Raji (cell line): ENCODE data around the gene RARG.

Experiments used
- POLR2A ChIP-seq: IDR thresholded peaks from 2 replicates; pipeline ENCODE4 v1.6.1; 2011; ENCODE audit warnings: low read depth, low read length, control low read depth; ENCODE audit not compliant: insufficient read depth

Gene RARG

GRCh38 chr12:53210843-53211242 is 21.2 kb downstream of the RARG start:
- no peak for TF ChIP-seq POLR2A

- TF ChIP-seq POLR2A = peak; percentile 57
These were observed 23.0 kb downstream of the RARG start for GRCh38 chr12:53208877-53209463.

- TF ChIP-seq POLR2A = no peak
These were observed 23.6 kb downstream of the RARG start for GRCh38 chr12:53208435-53208834.

DNA sequence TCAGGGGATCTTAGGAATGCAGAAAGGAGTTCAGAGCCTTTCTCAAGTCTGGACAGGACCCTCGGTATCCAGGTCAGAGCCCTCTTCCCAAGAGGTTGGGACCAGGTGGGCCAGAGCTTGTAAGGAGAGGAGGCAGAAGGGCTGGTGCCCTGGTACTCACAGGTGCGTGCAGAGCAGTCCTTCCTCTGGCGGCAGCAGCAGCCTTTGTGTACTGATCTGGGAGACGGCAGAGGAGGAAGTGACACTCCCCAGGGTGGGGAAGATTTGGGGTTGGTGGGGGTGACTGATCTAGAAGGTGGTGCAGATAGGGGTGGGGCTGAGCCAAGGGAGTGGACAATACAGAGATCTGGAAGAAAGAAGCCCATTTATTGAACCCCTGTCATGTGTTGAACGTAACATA is 25.0 kb downstream of the RARG start, which contains the start of gene ITGB7:
Gene ITGB7, minus strand, starts transcription at position 210 of the 400 bp plus-strand sequence. CDS start 6,808 bp downstream, outside the sequence.
- peak; percentile 98 for TF ChIP-seq POLR2A

- TF ChIP-seq POLR2A = peak; percentile 78
These were observed 26.1 kb downstream of the RARG start for GRCh38 chr12:53205747-53206419.

DNA sequence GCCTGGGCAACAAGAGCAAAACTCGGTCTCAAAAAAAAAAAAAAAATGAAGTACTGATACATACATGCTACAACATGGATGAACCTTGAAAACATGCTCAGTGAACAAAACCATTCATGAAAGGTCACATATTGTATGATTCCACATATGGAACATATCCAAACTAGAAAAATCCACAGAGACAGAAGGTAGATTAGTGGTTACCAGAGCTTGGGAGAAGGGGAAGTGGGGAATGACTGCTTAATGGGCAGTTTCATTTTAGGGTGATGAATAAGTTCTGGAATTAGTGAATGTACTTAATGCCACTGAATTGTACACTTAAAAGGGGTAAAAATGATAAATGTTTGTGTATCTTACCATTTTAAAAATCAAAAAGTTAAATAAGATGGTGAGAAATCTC is 27.7 kb downstream of the RARG start:
- no peak for TF ChIP-seq POLR2A

GRCh38 chr12:53201639-53202038 is 30.4 kb downstream of the RARG start:
- no peak for TF ChIP-seq POLR2A

- no peak for TF ChIP-seq POLR2A
These were observed 30.9 kb downstream of the RARG start for GRCh38 chr12:53201177-53201541.

DNA sequence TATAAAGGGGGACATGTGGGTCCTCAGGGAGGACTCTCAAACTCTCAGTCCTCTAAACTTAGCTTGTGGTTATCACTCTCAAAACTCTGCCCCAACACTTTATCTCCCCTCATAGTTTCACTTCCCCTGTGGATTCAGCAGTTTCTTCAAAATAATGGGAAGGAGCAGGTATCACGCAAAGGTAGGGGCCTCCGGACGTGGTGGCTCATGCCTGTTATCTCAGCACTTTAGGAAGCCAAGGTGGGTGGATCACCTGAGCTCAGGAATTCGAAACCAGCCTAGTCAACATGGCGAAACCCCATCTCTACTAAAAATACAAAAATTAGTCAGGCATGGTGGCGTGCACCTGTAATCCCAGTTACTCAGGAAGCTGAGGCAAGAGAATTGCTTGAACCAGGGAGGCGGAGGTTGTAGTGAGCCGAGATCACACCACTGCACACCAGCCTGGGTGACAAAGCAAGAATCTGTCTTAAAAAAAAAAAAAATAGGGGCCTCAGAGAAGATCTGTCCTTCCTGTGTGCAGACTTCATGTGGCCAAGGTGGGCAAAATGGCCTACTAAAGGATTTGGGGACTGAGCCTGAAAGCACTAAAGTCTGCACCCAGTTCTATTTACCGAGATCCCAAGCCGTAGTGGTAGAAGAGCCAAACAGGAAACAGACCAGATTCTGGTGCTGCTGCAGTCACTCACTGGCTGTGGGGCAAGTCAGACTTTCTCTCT is 31.4 kb downstream of the RARG start:
- 0 out of 2 replicates have a peak, but pooled peaks have one; percentile 24 for TF ChIP-seq POLR2A

- TF ChIP-seq POLR2A = no peak
These were observed 31.9 kb downstream of the RARG start for GRCh38 chr12:53200107-53200457.

- TF ChIP-seq POLR2A = no peak
These were observed 32.3 kb downstream of the RARG start for GRCh38 chr12:53199700-53200099.

DNA sequence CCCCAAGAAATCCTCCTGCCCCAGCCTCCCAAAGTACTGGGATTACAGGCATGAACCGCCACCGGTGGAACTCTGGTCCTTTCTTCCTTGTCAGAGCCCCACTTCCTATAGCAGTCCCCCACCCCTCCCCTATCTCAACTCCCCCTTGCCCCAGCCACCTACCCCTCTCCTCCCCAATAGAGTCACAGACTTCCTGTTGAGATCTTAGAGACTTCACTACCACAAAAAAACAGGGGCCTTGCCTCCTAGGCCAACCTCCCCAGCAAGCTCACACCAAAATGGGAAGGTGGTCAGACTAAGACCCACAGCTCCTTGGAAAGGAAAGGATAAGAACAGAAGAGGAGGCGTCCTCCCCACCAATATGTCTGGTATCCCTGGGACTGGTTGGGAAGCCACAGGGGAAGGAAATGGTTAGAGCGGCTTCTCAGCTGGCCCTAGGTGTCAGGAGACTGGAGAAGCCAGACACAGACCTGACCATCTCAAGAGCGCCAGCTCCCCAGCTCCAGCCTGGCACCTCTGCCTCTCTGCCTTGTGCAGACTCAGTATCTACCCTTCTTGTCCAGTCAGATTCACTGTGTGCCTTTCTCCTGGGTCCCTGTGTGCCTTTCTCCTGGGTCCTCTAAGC is 33.4 kb downstream of the RARG start:
- TF ChIP-seq POLR2A = no peak

- no peak for TF ChIP-seq POLR2A
These were observed 34.9 kb downstream of the RARG start for GRCh38 chr12:53197011-53197640.

DNA sequence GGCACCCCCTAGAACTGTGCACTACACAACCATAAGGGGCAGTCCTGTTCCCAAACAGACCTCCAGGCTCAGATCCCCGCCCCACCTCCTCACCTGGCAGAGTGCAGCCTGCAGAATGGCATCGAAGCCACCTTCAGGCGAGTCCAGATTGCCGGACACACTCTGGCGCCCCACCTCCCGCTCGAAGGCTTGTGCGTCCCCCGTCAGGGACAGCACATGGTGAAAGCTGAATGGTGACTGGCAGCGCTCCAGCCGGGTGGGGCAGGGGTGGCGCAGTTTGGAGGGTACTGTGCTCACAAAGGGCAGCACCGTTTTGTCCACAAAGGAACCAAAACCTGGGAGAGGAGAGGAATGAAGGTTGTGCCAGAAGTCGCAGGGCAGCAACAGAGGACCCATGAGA is 35.5 kb downstream of the RARG start:
- TF ChIP-seq POLR2A = no peak
